MCF 10A (cell line): ENCODE measurements around the gene ALDH3A2. TPM values are rescaled to one million over a fixed set of nuclear protein-coding genes. Genes with fewer than 3 reads are reported as not detected.

Source experiments
- BruUV-seq: library from RNA; stranded (reverse); fragments of 400-500 nt; replicated peaks from 2 replicates; lab custom pipeline; 2021; lab: Mats Ljungman, UMichigan
- CTCF ChIA-PET: fragments of 300-600 bp; sonication (Branson Sonifier 250); formaldehyde crosslinking; extraction: SDS; loops from one replicate; lab custom pipeline; 2021; ENCODE audit warnings: antibody characterized with exemption, inconsistent platforms; lab: Yijun Ruan, JAX
- POLR2A ChIA-PET: fragments of 300-600, 350-650 bp; sonication (Branson Sonifier 250); formaldehyde crosslinking; extraction: SDS; loops from one replicate; lab custom pipeline; 2020; ENCODE audit warnings: antibody characterized with exemption, inconsistent platforms; lab: Yijun Ruan, JAX
- DNase-seq: peaks from one replicate; pipeline ENCODE4 v3.0.0-alpha.2; 2018; ENCODE audit not compliant: unreplicated experiment
- H3K27ac Mint-ChIP-seq: one replicate; pipeline ENCODE4 v1.8.0; 2022; ENCODE audit warnings: mild to moderate bottlenecking, low read depth, mixed read lengths; ENCODE audit not compliant: unreplicated experiment
- H3K27me3 Mint-ChIP-seq: one replicate; pipeline ENCODE4 v1.8.0; 2022; ENCODE audit warnings: mixed read lengths; ENCODE audit not compliant: insufficient read depth, unreplicated experiment
- H3K36me3 Mint-ChIP-seq: one replicate; pipeline ENCODE4 v1.8.0; 2022; ENCODE audit warnings: mild to moderate bottlenecking, moderate library complexity, mixed read lengths; ENCODE audit not compliant: insufficient read depth, unreplicated experiment
- H3K4me1 Mint-ChIP-seq: one replicate; pipeline ENCODE4 v1.8.0; 2022; ENCODE audit warnings: mixed read lengths; ENCODE audit not compliant: insufficient read depth, unreplicated experiment
- H3K4me3 Mint-ChIP-seq: one replicate; pipeline ENCODE4 v1.8.0; 2022; ENCODE audit warnings: mild to moderate bottlenecking, moderate library complexity, mixed read lengths; ENCODE audit not compliant: unreplicated experiment
- H3K9me3 Mint-ChIP-seq: one replicate; pipeline ENCODE4 v1.8.0; 2022; ENCODE audit warnings: mixed read lengths; ENCODE audit not compliant: unreplicated experiment
- intact Hi-C: fragments of 100-400 bp; cut with micrococcal nuclease; formaldehyde crosslinking; loops from 2 replicates; pipeline ENCODE4 v1.14.1; 2022
- total RNA-seq: library from RNA; stranded (reverse); gene quantifications from 2 replicates; pipeline ENCODE4 v1.2.3, GENCODE V29; 2022
- TF ChIP-seq, protein P1 (sequence below): fragments of 200-600 bp; IDR thresholded peaks from one replicate; pipeline ENCODE4 v1.8.0; 2022; ENCODE audit warnings: antibody characterized with exemption, mild to moderate bottlenecking; ENCODE audit not compliant: unreplicated experiment

Gene ALDH3A2
- total RNA-seq, 1 experiment from 2014 or later = 50.9 TPM

- H3K4me1 Mint-ChIP-seq = peaks cover 14% of the 10 kb centered on the region
- H3K27ac Mint-ChIP-seq = no peak overlapping the region
- CTCF ChIA-PET = interaction anchor here (0.6 to 1.5 kb wide), 5 partner anchors 54 to 143 kb away, joined by 3 to 5 read pairs (median 3); no protein-coding TSS in a partner anchor
- no peak for DNase-seq
- no TSS peak for BruUV-seq
- H3K36me3 Mint-ChIP-seq = peaks cover 93% of the 10 kb centered on the region
- TF ChIP-seq, protein P1, sequence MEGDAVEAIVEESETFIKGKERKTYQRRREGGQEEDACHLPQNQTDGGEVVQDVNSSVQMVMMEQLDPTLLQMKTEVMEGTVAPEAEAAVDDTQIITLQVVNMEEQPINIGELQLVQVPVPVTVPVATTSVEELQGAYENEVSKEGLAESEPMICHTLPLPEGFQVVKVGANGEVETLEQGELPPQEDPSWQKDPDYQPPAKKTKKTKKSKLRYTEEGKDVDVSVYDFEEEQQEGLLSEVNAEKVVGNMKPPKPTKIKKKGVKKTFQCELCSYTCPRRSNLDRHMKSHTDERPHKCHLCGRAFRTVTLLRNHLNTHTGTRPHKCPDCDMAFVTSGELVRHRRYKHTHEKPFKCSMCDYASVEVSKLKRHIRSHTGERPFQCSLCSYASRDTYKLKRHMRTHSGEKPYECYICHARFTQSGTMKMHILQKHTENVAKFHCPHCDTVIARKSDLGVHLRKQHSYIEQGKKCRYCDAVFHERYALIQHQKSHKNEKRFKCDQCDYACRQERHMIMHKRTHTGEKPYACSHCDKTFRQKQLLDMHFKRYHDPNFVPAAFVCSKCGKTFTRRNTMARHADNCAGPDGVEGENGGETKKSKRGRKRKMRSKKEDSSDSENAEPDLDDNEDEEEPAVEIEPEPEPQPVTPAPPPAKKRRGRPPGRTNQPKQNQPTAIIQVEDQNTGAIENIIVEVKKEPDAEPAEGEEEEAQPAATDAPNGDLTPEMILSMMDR = no peak
- POLR2A ChIA-PET = interaction anchor here (0.8 to 2.6 kb wide), 6 partner anchors 8 to 97 kb away, joined by 3 to 10 read pairs (median 4); partner anchors contain the start of gene ALDH3A2
- no peaks in the 10 kb centered on the region for H3K27me3 Mint-ChIP-seq
- intact Hi-C loops = no loop called here
- H3K4me3 Mint-ChIP-seq = no peak overlapping the region
- H3K9me3 Mint-ChIP-seq = no peaks in the 10 kb centered on the region
Measured at GRCh38 chr17:19656336-19656735, 7.8 kb downstream of the ALDH3A2 start.

DNA sequence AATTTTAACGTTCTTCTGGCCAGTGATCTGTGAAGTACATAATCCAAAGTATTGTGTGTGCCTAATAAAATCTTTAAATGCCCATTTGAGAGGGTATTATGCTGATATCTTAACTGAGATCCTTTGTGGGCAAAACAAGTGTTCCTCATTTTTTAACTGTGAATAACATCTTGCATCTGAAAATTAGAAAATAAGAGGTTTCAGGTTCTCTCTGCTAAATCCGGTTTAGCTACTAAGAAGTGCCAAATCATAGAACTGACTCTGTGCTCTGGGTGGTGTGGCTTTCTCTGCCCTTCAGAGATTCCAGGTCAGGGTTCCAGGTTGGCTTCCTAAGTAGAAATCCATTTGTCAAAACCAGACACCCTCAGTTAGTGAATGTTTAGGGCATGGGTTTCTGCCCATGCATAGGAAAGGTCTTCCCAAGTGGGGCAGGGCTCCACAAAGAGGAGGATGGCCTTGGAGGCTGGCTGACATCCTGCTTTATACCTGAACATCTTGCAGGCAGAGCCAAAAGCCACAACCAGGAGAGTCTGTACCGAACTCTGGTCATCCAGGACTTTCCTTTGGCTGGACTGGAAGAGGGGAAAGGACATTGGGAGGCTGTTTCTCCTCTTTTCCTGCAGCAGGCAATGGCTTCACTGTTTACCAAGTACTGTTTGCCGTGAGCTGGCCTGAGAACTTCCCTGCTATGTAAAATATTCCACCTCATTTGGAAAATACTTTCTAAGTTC, 8.5 kb downstream of the ALDH3A2 start:
- H3K4me3 Mint-ChIP-seq = no peak overlapping the region
- peaks cover 92% of the 10 kb centered on the region for H3K36me3 Mint-ChIP-seq
- intact Hi-C loops = no loop called here
- CTCF ChIA-PET = interaction anchor here (0.6 to 0.9 kb wide), 2 partner anchors 62 to 136 kb away, joined by 3 to 4 read pairs; no protein-coding TSS in a partner anchor
- H3K9me3 Mint-ChIP-seq = no peaks in the 10 kb centered on the region
- H3K4me1 Mint-ChIP-seq = peaks cover 7% of the 10 kb centered on the region
- TF ChIP-seq, protein P1 = no peak
- H3K27ac Mint-ChIP-seq = no peak overlapping the region
- POLR2A ChIA-PET = interaction anchor here (0.8 to 2.6 kb wide), 4 partner anchors 9 to 62 kb away, joined by 3 to 10 read pairs (median 4); partner anchors contain the start of gene ALDH3A2
- no peak for DNase-seq
- no TSS peak for BruUV-seq
- no peaks in the 10 kb centered on the region for H3K27me3 Mint-ChIP-seq

DNA sequence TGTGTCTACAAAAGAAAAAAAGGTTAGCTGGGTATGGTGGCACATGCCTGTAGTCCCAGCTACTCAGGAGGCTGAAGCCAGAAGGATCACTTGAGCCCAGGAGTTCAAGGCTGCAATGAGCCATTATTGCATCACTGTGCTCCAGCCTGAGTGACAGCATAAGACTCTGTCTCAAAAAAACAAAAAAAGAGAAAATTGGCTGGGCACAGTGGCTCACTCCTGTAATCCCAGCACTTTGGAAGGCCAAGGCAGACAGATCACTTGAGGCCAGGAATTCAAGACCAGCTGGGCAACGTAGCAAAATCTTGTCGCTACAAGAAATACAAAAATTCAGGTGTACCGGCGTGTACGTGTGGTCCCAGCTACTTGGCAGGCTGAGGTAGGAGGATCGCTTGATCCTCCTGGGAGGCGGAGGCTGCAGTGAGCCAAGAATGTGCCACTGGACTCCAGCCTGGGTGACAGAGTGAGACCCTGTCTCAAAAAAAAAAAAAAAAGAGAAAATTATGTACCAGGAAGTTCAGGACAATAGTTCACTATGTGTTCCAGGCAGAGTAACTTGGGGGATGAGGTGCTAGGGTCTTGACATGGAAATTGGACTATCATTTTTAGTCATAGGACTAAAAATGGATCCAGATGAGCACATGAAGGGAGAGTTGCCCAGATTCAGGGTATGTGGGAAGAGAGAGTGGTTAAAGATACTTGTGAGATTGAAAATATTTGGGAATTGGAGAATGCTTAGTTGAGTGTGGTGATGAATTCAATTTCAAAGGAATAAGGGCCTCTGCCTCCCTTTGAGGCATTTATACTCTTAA, 11.0 kb downstream of the ALDH3A2 start:
- intact Hi-C loops = no loop called here

More for the DNA sequence above, 11.0 kb downstream of the ALDH3A2 start:
- no peak overlapping the region for H3K4me3 Mint-ChIP-seq
- H3K27ac Mint-ChIP-seq = peak overlapping the region; percentile 16
- POLR2A ChIA-PET = interaction anchor here (0.7 to 3.4 kb wide), 4 partner anchors 8 to 147 kb away, joined by 3 to 20 read pairs (median 7); partner anchors contain the start of gene ALDH3A2
- no peaks in the 10 kb centered on the region for H3K27me3 Mint-ChIP-seq
- peaks cover 98% of the 10 kb centered on the region for H3K36me3 Mint-ChIP-seq
- CTCF ChIA-PET = no interaction called here
- no peaks in the 10 kb centered on the region for H3K4me1 Mint-ChIP-seq
- DNase-seq = no peak
- BruUV-seq = no TSS peak
- H3K9me3 Mint-ChIP-seq = no peaks in the 10 kb centered on the region
- TF ChIP-seq, protein P1 = no peak
